Activated T-helper 17 cell treated with anti-CD3 and anti-CD28 coated beads, Interleukin-2, amount 50 U/mL, for 72 hours (primary cell): Measurements from ENCODE around the gene COL16A1. TPM values are rescaled to one million over a fixed set of nuclear protein-coding genes. Genes with fewer than 3 reads are reported as not detected.

ENCODE experiments used
- ATAC-seq: fragments of 150-1000 bp; cut with Tn5 transposase; replicated peaks from 2 replicates; pipeline ENCODE4 v1.10.0; 2021; ENCODE audit warnings: mild to moderate bottlenecking, moderate library complexity
- H3K27ac Mint-ChIP-seq: one replicate; pipeline ENCODE4 v1.8.0; 2022; ENCODE audit warnings: mixed read lengths
- H3K27me3 Mint-ChIP-seq: one replicate; pipeline ENCODE4 v1.8.0; 2022; ENCODE audit warnings: mixed read lengths
- H3K36me3 Mint-ChIP-seq: one replicate; pipeline ENCODE4 v1.8.0; 2022; ENCODE audit warnings: low read depth, mild to moderate bottlenecking, mixed read lengths
- H3K4me1 Mint-ChIP-seq: one replicate; pipeline ENCODE4 v1.8.0; 2022; ENCODE audit warnings: mixed read lengths
- H3K4me3 Mint-ChIP-seq: one replicate; pipeline ENCODE4 v1.8.0; 2022; ENCODE audit warnings: mild to moderate bottlenecking, mixed read lengths
- H3K9me3 Mint-ChIP-seq: one replicate; pipeline ENCODE4 v1.8.0; 2022; ENCODE audit warnings: mixed read lengths
- total RNA-seq, 2 donors: library from RNA; stranded (reverse); gene quantifications; one replicate each; pipeline ENCODE4 v1.2.3, GENCODE V29; 2022

COL16A1 gene
- total RNA-seq, 2 donors from 2014 or later = not detected

GRCh38 chr1:31623365-31623764 is 80.5 kb downstream of the COL16A1 start:
- Mint-ChIP-seq H3K36me3 (peaks cover 11% of the 10 kb centered on the region), H3K4me3 (no peak overlapping the region), H3K27ac (peak overlapping the region; percentile 49), H3K27me3 (peaks cover 10% of the 10 kb centered on the region), H3K9me3 (no peaks in the 10 kb centered on the region), H3K4me1 (peaks cover 10% of the 10 kb centered on the region)
- no peak for ATAC-seq

GRCh38 chr1:31621847-31622730 is 81.7 kb downstream of the COL16A1 start:
- no peak for ATAC-seq
- H3K36me3 Mint-ChIP-seq = peaks cover 5% of the 10 kb centered on the region
- no peak overlapping the region for H3K4me3 Mint-ChIP-seq
- H3K27ac Mint-ChIP-seq = peak overlapping the region; percentile 68
- peaks cover 12% of the 10 kb centered on the region for H3K4me1 Mint-ChIP-seq
- peaks cover 14% of the 10 kb centered on the region for H3K27me3 Mint-ChIP-seq
- no peaks in the 10 kb centered on the region for H3K9me3 Mint-ChIP-seq

- no peaks in the 10 kb centered on the region for H3K9me3 Mint-ChIP-seq
- peaks cover 16% of the 10 kb centered on the region for H3K4me1 Mint-ChIP-seq
- H3K36me3 Mint-ChIP-seq = peaks cover 5% of the 10 kb centered on the region
- H3K27me3 Mint-ChIP-seq = peaks cover 20% of the 10 kb centered on the region
- no peak overlapping the region for H3K4me3 Mint-ChIP-seq
- H3K27ac Mint-ChIP-seq = no peak overlapping the region
- no peak for ATAC-seq
Measured at GRCh38 chr1:31621498-31621820, 82.4 kb downstream of the COL16A1 start.

GRCh38 chr1:31620631-31621497 is 83.0 kb downstream of the COL16A1 start:
- Mint-ChIP-seq H3K27me3 (peaks cover 24% of the 10 kb centered on the region), H3K4me3 (no peak overlapping the region), H3K36me3 (peaks cover 5% of the 10 kb centered on the region), H3K9me3 (no peaks in the 10 kb centered on the region), H3K4me1 (peaks cover 16% of the 10 kb centered on the region), H3K27ac (no peak overlapping the region)
- ATAC-seq = no peak

GRCh38 chr1:31618916-31619846 is 84.6 kb downstream of the COL16A1 start:
- no peak overlapping the region for H3K27ac Mint-ChIP-seq
- peaks cover 5% of the 10 kb centered on the region for H3K36me3 Mint-ChIP-seq
- no peak for ATAC-seq
- H3K27me3 Mint-ChIP-seq = peaks cover 28% of the 10 kb centered on the region
- H3K4me3 Mint-ChIP-seq = no peak overlapping the region
- peaks cover 12% of the 10 kb centered on the region for H3K4me1 Mint-ChIP-seq
- H3K9me3 Mint-ChIP-seq = no peaks in the 10 kb centered on the region

GRCh38 chr1:31617916-31618746 is 85.7 kb downstream of the COL16A1 start:
- Mint-ChIP-seq H3K4me1 (peaks cover 5% of the 10 kb centered on the region), H3K27me3 (peaks cover 28% of the 10 kb centered on the region), H3K4me3 (no peak overlapping the region), H3K27ac (no peak overlapping the region), H3K9me3 (no peaks in the 10 kb centered on the region), H3K36me3 (no peaks in the 10 kb centered on the region)
- peak; percentile 66 for ATAC-seq

- Mint-ChIP-seq H3K4me3 (peak within 1 kb of the TSS; percentile 57), H3K36me3 (no peaks in the 10 kb centered on the region), H3K27me3 (peaks cover 28% of the 10 kb centered on the region), H3K9me3 (no peaks in the 10 kb centered on the region), H3K27ac (no peak within 1 kb of the TSS), H3K4me1 (peaks cover 5% of the 10 kb centered on the region)
- no peak for ATAC-seq
Measured at GRCh38 chr1:31617218-31617915, 86.5 kb downstream of the COL16A1 start, which contains the start of gene HCRTR1. Gene HCRTR1 (plus strand): TSS chr1:31617689. CDS start chr1:31619193, 1,504 bp downstream.

- Mint-ChIP-seq H3K36me3 (no peaks in the 10 kb centered on the region), H3K27ac (no peak overlapping the region), H3K4me3 (no peak overlapping the region), H3K9me3 (no peaks in the 10 kb centered on the region), H3K4me1 (peaks cover 5% of the 10 kb centered on the region), H3K27me3 (peaks cover 28% of the 10 kb centered on the region)
- no peak for ATAC-seq
Measured at GRCh38 chr1:31615939-31616338, 87.9 kb downstream of the COL16A1 start.

- Mint-ChIP-seq H3K4me3 (no peak overlapping the region), H3K36me3 (no peaks in the 10 kb centered on the region), H3K27ac (no peak overlapping the region), H3K27me3 (peaks cover 28% of the 10 kb centered on the region), H3K9me3 (no peaks in the 10 kb centered on the region), H3K4me1 (peaks cover 5% of the 10 kb centered on the region)
- ATAC-seq = no peak
Measured at GRCh38 chr1:31615414-31615813, 88.4 kb downstream of the COL16A1 start.

GRCh38 chr1:31614414-31615005 is 89.3 kb downstream of the COL16A1 start:
- Mint-ChIP-seq H3K36me3 (no peaks in the 10 kb centered on the region), H3K27me3 (peaks cover 24% of the 10 kb centered on the region), H3K4me1 (peaks cover 5% of the 10 kb centered on the region), H3K4me3 (no peak overlapping the region), H3K27ac (no peak overlapping the region), H3K9me3 (no peaks in the 10 kb centered on the region)
- ATAC-seq = no peak

- Mint-ChIP-seq H3K4me1 (peaks cover 5% of the 10 kb centered on the region), H3K36me3 (no peaks in the 10 kb centered on the region), H3K27me3 (peaks cover 7% of the 10 kb centered on the region), H3K4me3 (no peak overlapping the region), H3K9me3 (no peaks in the 10 kb centered on the region), H3K27ac (no peak overlapping the region)
- no peak for ATAC-seq
Measured at GRCh38 chr1:31609514-31610118, 94.2 kb downstream of the COL16A1 start.

GRCh38 chr1:31607360-31607759 is 96.5 kb downstream of the COL16A1 start:
- Mint-ChIP-seq H3K27ac (no peak overlapping the region), H3K27me3 (peaks cover 7% of the 10 kb centered on the region)

More at GRCh38 chr1:31607360-31607759, 96.5 kb downstream of the COL16A1 start:
- no peak for ATAC-seq
- H3K4me1 Mint-ChIP-seq = peaks cover 5% of the 10 kb centered on the region
- no peaks in the 10 kb centered on the region for H3K9me3 Mint-ChIP-seq
- no peak overlapping the region for H3K4me3 Mint-ChIP-seq
- H3K36me3 Mint-ChIP-seq = no peaks in the 10 kb centered on the region
